IMR-90 (cell line): Measurements from ENCODE around the gene VPS8. TPM values are rescaled to one million over a fixed set of nuclear protein-coding genes. Genes with fewer than 3 reads are reported as not detected.

Experiments used
- ATAC-seq: fragments of 200-7000 bp; cut with Tn5 transposase; 2 replicates; pipeline ENCODE4 v1.9.1; 2020; ENCODE audit warnings: low read depth, mild to moderate bottlenecking, moderate library complexity
- BruUV-seq: library from RNA; stranded (reverse); fragments of 400-500 nt; replicated peaks from 2 replicates; lab custom pipeline; 2021; lab: Mats Ljungman, UMichigan
- CTCF ChIA-PET: fragments of 300-600 bp; formaldehyde crosslinking; extraction: SDS; loops from one replicate; lab custom pipeline; 2021; ENCODE audit warnings: antibody characterized with exemption; lab: Yijun Ruan, JAX
- POLR2A ChIA-PET: fragments of 300-600 bp; sonication (Branson Sonifier 250); formaldehyde crosslinking; loops from one replicate; lab custom pipeline; 2022; ENCODE audit warnings: antibody characterized with exemption; ENCODE audit not compliant: unreplicated experiment; lab: Charles Lee
- DNase-seq: peaks from one replicate; pipeline ENCODE4 v3.0.0; 2013
- H2AFZ ChIP-seq: replicated peaks from 2 replicates; pipeline ENCODE3; 2013; ENCODE audit warnings: low read length, mild to moderate bottlenecking; ENCODE audit not compliant: poor library complexity
- H2AK5ac ChIP-seq: 2 replicates; pipeline ENCODE4 v1.6.1; 2013; ENCODE audit warnings: low read depth, low read length, inconsistent platforms
- H2AK9ac ChIP-seq: replicated peaks from 2 replicates; pipeline ENCODE3; 2013; ENCODE audit warnings: mild to moderate bottlenecking, low read depth, low read length, moderate library complexity; ENCODE audit not compliant: poor library complexity
- H2BK120ac ChIP-seq: 2 replicates; pipeline ENCODE4 v1.6.1; 2013; ENCODE audit warnings: low read depth, low read length, inconsistent platforms
- H2BK15ac ChIP-seq: 3 replicates; pipeline ENCODE4 v1.6.1; 2013; ENCODE audit warnings: low read depth, low read length, inconsistent platforms
- H2BK20ac ChIP-seq: 2 replicates; pipeline ENCODE4 v1.6.1; 2013; ENCODE audit warnings: low read depth, mild to moderate bottlenecking, inconsistent platforms, low read length, moderate library complexity
- H2BK5ac ChIP-seq: 2 replicates; pipeline ENCODE4 v1.6.1; 2013; ENCODE audit warnings: mild to moderate bottlenecking, low read depth, low read length, inconsistent platforms; ENCODE audit not compliant: poor library complexity, severe bottlenecking
- H3K14ac ChIP-seq: replicated peaks from 2 replicates; pipeline ENCODE4 v1.6.1; 2013; ENCODE audit warnings: low read depth, low read length, inconsistent platforms
- H3K18ac ChIP-seq: 2 replicates; pipeline ENCODE4 v1.6.1; 2013; ENCODE audit warnings: low read depth, low read length, control low read depth
- H3K23ac ChIP-seq: 2 replicates; pipeline ENCODE4 v1.6.1; 2013; ENCODE audit warnings: low read depth, low read length, inconsistent platforms
- H3K27ac ChIP-seq: 2 replicates; pipeline ENCODE4 v1.5.1; 2013; ENCODE audit warnings: mild to moderate bottlenecking, control low read depth, low read length; ENCODE audit not compliant: insufficient read depth
- H3K27me3 ChIP-seq: 2 replicates; pipeline ENCODE4 v1.6.1; 2013; ENCODE audit warnings: low read length; ENCODE audit not compliant: control insufficient read depth, insufficient read depth
- H3K36me3 ChIP-seq: 2 replicates; pipeline ENCODE4 v1.6.1; 2013; ENCODE audit warnings: low read length, mixed read lengths; ENCODE audit not compliant: control insufficient read depth, insufficient read depth
- H3K4ac ChIP-seq: 2 replicates; pipeline ENCODE4 v1.6.1; 2013; ENCODE audit warnings: low read depth, low read length, inconsistent platforms
- H3K4me1 ChIP-seq: 2 replicates; pipeline ENCODE4 v1.6.1; 2013; ENCODE audit warnings: low read length, mixed read lengths; ENCODE audit not compliant: control insufficient read depth, insufficient read depth
- H3K4me2 ChIP-seq: 2 replicates; pipeline ENCODE4 v1.6.1; 2013; ENCODE audit warnings: low read depth, mild to moderate bottlenecking, control low read depth, low read length, moderate library complexity
- H3K4me3 ChIP-seq: 2 replicates; pipeline ENCODE4 v1.5.1; 2013; ENCODE audit warnings: low read depth, mild to moderate bottlenecking, control low read depth, low read length, moderate library complexity; ENCODE audit not compliant: insufficient read depth
- H3K56ac ChIP-seq: 2 replicates; pipeline ENCODE4 v1.6.1; 2013; ENCODE audit warnings: low read length, inconsistent platforms; ENCODE audit not compliant: insufficient read depth; ENCODE audit errors: extremely low read depth
- H3K79me1 ChIP-seq, 2 experiments: 2 replicates each; pipeline ENCODE4 v1.6.1; 2013; ENCODE audit warnings: low read length in 2 of 2, inconsistent platforms in 1 of 2, low read depth in 1 of 2
- H3K9ac ChIP-seq: 2 replicates; pipeline ENCODE4 v1.6.1; 2013; ENCODE audit warnings: low read depth, low read length, control low read depth
- H3K9me1 ChIP-seq: 2 replicates; pipeline ENCODE4 v1.6.1; 2013; ENCODE audit warnings: low read length, inconsistent platforms; ENCODE audit not compliant: insufficient read depth
- H3K9me3 ChIP-seq: 2 replicates; pipeline ENCODE4 v1.6.1; 2013; ENCODE audit warnings: low read length; ENCODE audit not compliant: control insufficient read depth, insufficient read depth
- H4K20me1 ChIP-seq: 2 replicates; pipeline ENCODE4 v1.6.1; 2013; ENCODE audit warnings: low read length, inconsistent platforms; ENCODE audit not compliant: insufficient read depth
- H4K5ac ChIP-seq: 2 replicates; pipeline ENCODE4 v1.6.1; 2013; ENCODE audit warnings: mild to moderate bottlenecking, low read depth, low read length, control low read depth
- H4K8ac ChIP-seq, 2 experiments: 2 replicates each; pipeline ENCODE4 v1.6.1; 2013; ENCODE audit warnings: low read depth in 2 of 2, low read length in 2 of 2, control low read depth in 1 of 2, inconsistent platforms in 1 of 2
- H4K91ac ChIP-seq: 2 replicates; pipeline ENCODE4 v1.6.1; 2013; ENCODE audit warnings: low read depth, low read length, inconsistent platforms; ENCODE audit not compliant: insufficient read depth
- BHLHE40 ChIP-seq: fragments of 150-350 bp; IDR thresholded peaks from 2 replicates; pipeline ENCODE4 v1.6.1; 2016; ENCODE audit warnings: mild to moderate bottlenecking, low read depth, low read length
- CEBPB ChIP-seq: IDR thresholded peaks from 2 replicates; pipeline ENCODE4 v1.6.1; 2012; ENCODE audit warnings: low read depth, low read length, improper control_type of control experiment
- CHD1 ChIP-seq: IDR thresholded peaks from 2 replicates; pipeline ENCODE4 v1.6.1; 2012; ENCODE audit warnings: low read depth, low read length, improper control_type of control experiment
- CTCF ChIP-seq: conservative IDR thresholded peaks from 2 replicates; pipeline ENCODE4 v1.5.1; 2012; ENCODE audit warnings: mild to moderate bottlenecking, low read depth, low read length, improper control_type of control experiment
- FOS ChIP-seq: fragments of 150-350 bp; IDR thresholded peaks from 2 replicates; pipeline ENCODE4 v1.6.1; 2016; ENCODE audit warnings: low read depth, low read length
- MAFK ChIP-seq: IDR thresholded peaks from 2 replicates; pipeline ENCODE4 v1.6.1; 2012; ENCODE audit warnings: low read depth, low read length, improper control_type of control experiment
- MAZ ChIP-seq: IDR thresholded peaks from 2 replicates; pipeline ENCODE4 v1.6.1; 2012; ENCODE audit warnings: low read depth, mild to moderate bottlenecking, low read length, improper control_type of control experiment, moderate library complexity, borderline replicate concordance
- MXI1 ChIP-seq: IDR thresholded peaks from 2 replicates; pipeline ENCODE4 v1.6.1; 2012; ENCODE audit warnings: low read depth, mild to moderate bottlenecking, low read length, moderate library complexity, borderline replicate concordance
- NFE2L2 ChIP-seq: fragments of 150-350 bp; IDR thresholded peaks from 2 replicates; pipeline ENCODE4 v1.6.1; 2016; ENCODE audit warnings: low read depth, mild to moderate bottlenecking, low read length
- POLR2A ChIP-seq: IDR thresholded peaks from 2 replicates; pipeline ENCODE4 v1.6.1; 2012; ENCODE audit warnings: mild to moderate bottlenecking, low read depth, low read length
- RAD21 ChIP-seq: IDR thresholded peaks from 2 replicates; pipeline ENCODE4 v1.6.1; 2012; ENCODE audit warnings: low read length, improper control_type of control experiment
- RCOR1 ChIP-seq: IDR thresholded peaks from 2 replicates; pipeline ENCODE4 v1.6.1; 2012; ENCODE audit warnings: mild to moderate bottlenecking, low read length, improper control_type of control experiment; ENCODE audit not compliant: insufficient replicate concordance
- RFX5 ChIP-seq: IDR thresholded peaks from 2 replicates; pipeline ENCODE4 v1.8.0; 2012; ENCODE audit warnings: low read depth, mild to moderate bottlenecking, low read length, moderate library complexity
- SMC3 ChIP-seq: fragments of 150-350 bp; IDR thresholded peaks from 2 replicates; pipeline ENCODE4 v1.6.1; 2016; ENCODE audit warnings: low read depth, mild to moderate bottlenecking, antibody characterized with exemption, low read length, moderate library complexity
- WGBS, 2 experiments: methylation state at CpG; one replicate each; pipeline versions ENCODE4 v1.1.5 to v1.1.7; 2013; ENCODE audit warnings: missing lambda C conversion rate in 2 of 2; ENCODE audit not compliant: insufficient read length in 1 of 2; ENCODE audit errors: extremely low coverage in 2 of 2; 5-methylcytosine and 5-hydroxymethylcytosine counted together
- dilution Hi-C: fragments of 300-500 bp; cut with HindIII; formaldehyde crosslinking; loops from one replicate; pipeline ENCODE4 v1.14.3; 2018; ENCODE audit warnings: low sequenced_read_pairs; ENCODE audit not compliant: unreplicated experiment
- in situ Hi-C: fragments of 300-500 bp; cut with MboI; formaldehyde crosslinking; loops from 3 replicates; pipeline ENCODE4 v1.14.3; 2019; ENCODE audit warnings: low sequenced_read_pairs, inconsistent platforms, mixed read lengths
- intact Hi-C: fragments of 100-400 bp; cut with micrococcal nuclease; formaldehyde crosslinking; loops from 2 replicates; pipeline ENCODE4 v1.10.0; 2022
- polyA plus RNA-seq, 3 experiments: library from polyadenylated mRNA; depleted of rRNA; stranded (reverse); fragments of >200 nt; gene quantifications; 2 replicates each; pipeline ENCODE4 v1.2.3, GENCODE V29; 2012; ENCODE audit warnings: low replicate concordance in 1 of 3
- total RNA-seq: library from RNA; depleted of rRNA; stranded (reverse); fragments of >200 nt; gene quantifications from 2 replicates; pipeline ENCODE4 v1.2.3, GENCODE V29; 2012
- TF ChIP-seq, protein P1 (sequence below): fragments of 150-350 bp; IDR thresholded peaks from 2 replicates; pipeline ENCODE4 v1.6.1; 2017; ENCODE audit warnings: mild to moderate bottlenecking, antibody characterized with exemption, low read length, low read depth
- TF ChIP-seq, protein P2 (sequence below): fragments of 150-350 bp; IDR thresholded peaks from 2 replicates; pipeline ENCODE4 v1.6.1; 2016; ENCODE audit warnings: low read depth, mild to moderate bottlenecking, low read length, moderate library complexity, borderline replicate concordance

The VPS8 gene
- total and polyA plus RNA-seq, 2 of the 4 experiments (the other 2 are of a cell fraction): 14.0 to 56.1 TPM

- Histone ChIP-seq H3K79me1 (peaks cover 18 to 24% of the 10 kb centered on the region in 2 experiments), H2AFZ (no peak overlapping the region), H2BK20ac (no peak overlapping the region), H3K9me1 (peaks cover 12% of the 10 kb centered on the region; the same call in 1 of the 2 replicates), H4K5ac (no peak overlapping the region), H3K27me3 (no peaks in the 10 kb centered on the region), H4K8ac (no peak overlapping the region), H4K91ac (no peak overlapping the region), H3K36me3 (no peaks in the 10 kb centered on the region), H3K27ac (no peak overlapping the region), H3K18ac (no peak overlapping the region), H3K4ac (no peak overlapping the region), H2AK9ac (no peak overlapping the region), H3K9me3 (no peaks in the 10 kb centered on the region), H2BK15ac (no peak overlapping the region), H2AK5ac (no peak overlapping the region), H3K23ac (no peak overlapping the region), H3K4me2 (no peak overlapping the region), H2BK5ac (no peak overlapping the region), H2BK120ac (no peak overlapping the region), H3K4me3 (no peak overlapping the region), H3K56ac (no peak overlapping the region), H4K20me1 (peaks cover 5% of the 10 kb centered on the region; the same call in 1 of the 2 replicates), H3K4me1 (peaks cover 5% of the 10 kb centered on the region), H3K14ac (no peak overlapping the region), H3K9ac (no peak overlapping the region)
- CTCF ChIA-PET: interaction anchor here (0.7 kb wide), 1 partner anchor 249 kb away, joined by 3 read pairs; the partner anchor contains the start of gene EPHB3
- WGBS, 2 experiments: no CpG with 5 or more reads among the region's 3 CpGs
- TF ChIP-seq NFE2L2 (no peak), CEBPB (no peak), SMC3 (no peak), MXI1 (no peak), RFX5 (no peak), MAZ (no peak), RCOR1 (no peak), MAFK (no peak), CHD1 (no peak), FOS (no peak), POLR2A (no peak), RAD21 (no peak), BHLHE40 (no peak), CTCF (no peak)
- TF ChIP-seq, protein P1, sequence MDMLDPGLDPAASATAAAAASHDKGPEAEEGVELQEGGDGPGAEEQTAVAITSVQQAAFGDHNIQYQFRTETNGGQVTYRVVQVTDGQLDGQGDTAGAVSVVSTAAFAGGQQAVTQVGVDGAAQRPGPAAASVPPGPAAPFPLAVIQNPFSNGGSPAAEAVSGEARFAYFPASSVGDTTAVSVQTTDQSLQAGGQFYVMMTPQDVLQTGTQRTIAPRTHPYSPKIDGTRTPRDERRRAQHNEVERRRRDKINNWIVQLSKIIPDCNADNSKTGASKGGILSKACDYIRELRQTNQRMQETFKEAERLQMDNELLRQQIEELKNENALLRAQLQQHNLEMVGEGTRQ: no peak
- TF ChIP-seq, protein P2, sequence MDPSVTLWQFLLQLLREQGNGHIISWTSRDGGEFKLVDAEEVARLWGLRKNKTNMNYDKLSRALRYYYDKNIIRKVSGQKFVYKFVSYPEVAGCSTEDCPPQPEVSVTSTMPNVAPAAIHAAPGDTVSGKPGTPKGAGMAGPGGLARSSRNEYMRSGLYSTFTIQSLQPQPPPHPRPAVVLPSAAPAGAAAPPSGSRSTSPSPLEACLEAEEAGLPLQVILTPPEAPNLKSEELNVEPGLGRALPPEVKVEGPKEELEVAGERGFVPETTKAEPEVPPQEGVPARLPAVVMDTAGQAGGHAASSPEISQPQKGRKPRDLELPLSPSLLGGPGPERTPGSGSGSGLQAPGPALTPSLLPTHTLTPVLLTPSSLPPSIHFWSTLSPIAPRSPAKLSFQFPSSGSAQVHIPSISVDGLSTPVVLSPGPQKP: no peak
- dilution Hi-C loops: no loop called here
- POLR2A ChIA-PET: no interaction called here
- intact Hi-C loops: no loop called here
- in situ Hi-C loops: no loop called here
- BruUV-seq: no TSS peak
- ATAC-seq (no peak), DNase-seq (no peak)
Observed at GRCh38 chr3:184810146-184810545, 1.8 kb upstream of the VPS8 start.
